ENCODE results near the gene NEU2.

DNA sequence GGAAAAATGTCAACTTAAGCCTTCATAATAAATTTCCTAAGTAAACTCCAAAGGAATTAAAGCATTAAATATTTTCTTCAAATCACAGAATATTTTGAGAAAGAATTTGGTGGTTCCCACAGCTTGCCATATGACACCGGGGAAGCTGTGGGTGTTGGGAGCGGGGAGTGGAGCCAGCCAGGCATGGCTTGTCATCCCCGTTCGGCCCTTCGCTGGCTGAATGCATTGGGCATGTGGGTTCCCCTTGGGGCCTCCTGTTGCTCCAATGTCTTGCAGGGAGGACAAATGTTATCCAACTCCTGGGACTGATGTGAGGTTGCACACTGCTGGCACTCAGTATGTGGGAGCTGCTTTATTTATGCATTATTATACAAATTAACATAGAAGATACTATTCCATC, 38.0 kb upstream of the NEU2 start:
- no peak for TF ChIP-seq FOXA1 (IDR thresholded peaks at IDR 0.05)
- TF ChIP-seq FOXA1 (CRISPR knock-in tag; IDR thresholded peaks at IDR 0.05), result no peak
- TF ChIP-seq, protein P1, sequence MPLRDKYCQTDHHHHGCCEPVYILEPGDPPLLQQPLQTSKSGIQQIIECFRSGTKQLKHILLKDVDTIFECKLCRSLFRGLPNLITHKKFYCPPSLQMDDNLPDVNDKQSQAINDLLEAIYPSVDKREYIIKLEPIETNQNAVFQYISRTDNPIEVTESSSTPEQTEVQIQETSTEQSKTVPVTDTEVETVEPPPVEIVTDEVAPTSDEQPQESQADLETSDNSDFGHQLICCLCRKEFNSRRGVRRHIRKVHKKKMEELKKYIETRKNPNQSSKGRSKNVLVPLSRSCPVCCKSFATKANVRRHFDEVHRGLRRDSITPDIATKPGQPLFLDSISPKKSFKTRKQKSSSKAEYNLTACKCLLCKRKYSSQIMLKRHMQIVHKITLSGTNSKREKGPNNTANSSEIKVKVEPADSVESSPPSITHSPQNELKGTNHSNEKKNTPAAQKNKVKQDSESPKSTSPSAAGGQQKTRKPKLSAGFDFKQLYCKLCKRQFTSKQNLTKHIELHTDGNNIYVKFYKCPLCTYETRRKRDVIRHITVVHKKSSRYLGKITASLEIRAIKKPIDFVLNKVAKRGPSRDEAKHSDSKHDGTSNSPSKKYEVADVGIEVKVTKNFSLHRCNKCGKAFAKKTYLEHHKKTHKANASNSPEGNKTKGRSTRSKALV (CRISPR knock-in tag; IDR thresholded peaks at IDR 0.05), result no peak
- TF ChIP-seq, protein P2, sequence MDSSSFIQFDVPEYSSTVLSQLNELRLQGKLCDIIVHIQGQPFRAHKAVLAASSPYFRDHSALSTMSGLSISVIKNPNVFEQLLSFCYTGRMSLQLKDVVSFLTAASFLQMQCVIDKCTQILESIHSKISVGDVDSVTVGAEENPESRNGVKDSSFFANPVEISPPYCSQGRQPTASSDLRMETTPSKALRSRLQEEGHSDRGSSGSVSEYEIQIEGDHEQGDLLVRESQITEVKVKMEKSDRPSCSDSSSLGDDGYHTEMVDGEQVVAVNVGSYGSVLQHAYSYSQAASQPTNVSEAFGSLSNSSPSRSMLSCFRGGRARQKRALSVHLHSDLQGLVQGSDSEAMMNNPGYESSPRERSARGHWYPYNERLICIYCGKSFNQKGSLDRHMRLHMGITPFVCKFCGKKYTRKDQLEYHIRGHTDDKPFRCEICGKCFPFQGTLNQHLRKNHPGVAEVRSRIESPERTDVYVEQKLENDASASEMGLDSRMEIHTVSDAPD (CRISPR knock-in tag; IDR thresholded peaks at IDR 0.05), result no peak
- TF ChIP-seq, protein P3, sequence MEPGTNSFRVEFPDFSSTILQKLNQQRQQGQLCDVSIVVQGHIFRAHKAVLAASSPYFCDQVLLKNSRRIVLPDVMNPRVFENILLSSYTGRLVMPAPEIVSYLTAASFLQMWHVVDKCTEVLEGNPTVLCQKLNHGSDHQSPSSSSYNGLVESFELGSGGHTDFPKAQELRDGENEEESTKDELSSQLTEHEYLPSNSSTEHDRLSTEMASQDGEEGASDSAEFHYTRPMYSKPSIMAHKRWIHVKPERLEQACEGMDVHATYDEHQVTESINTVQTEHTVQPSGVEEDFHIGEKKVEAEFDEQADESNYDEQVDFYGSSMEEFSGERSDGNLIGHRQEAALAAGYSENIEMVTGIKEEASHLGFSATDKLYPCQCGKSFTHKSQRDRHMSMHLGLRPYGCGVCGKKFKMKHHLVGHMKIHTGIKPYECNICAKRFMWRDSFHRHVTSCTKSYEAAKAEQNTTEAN (CRISPR knock-in tag; conservative IDR thresholded peaks at IDR 0.05), result no peak
- TF ChIP-seq, protein P4, sequence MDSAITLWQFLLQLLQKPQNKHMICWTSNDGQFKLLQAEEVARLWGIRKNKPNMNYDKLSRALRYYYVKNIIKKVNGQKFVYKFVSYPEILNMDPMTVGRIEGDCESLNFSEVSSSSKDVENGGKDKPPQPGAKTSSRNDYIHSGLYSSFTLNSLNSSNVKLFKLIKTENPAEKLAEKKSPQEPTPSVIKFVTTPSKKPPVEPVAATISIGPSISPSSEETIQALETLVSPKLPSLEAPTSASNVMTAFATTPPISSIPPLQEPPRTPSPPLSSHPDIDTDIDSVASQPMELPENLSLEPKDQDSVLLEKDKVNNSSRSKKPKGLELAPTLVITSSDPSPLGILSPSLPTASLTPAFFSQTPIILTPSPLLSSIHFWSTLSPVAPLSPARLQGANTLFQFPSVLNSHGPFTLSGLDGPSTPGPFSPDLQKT (CRISPR knock-in tag; IDR thresholded peaks at IDR 0.05; ENCODE audit: borderline replicate concordance), result no peak

All from HepG2 (cell line).